ENCODE data around the gene ADGRA3. TPM values are rescaled to one million over a fixed set of nuclear protein-coding genes. Genes with fewer than 3 reads are reported as not detected.

ADGRA3 gene
- total and polyA plus RNA-seq, 2 experiments from 2014 or later = 16.2 to 73.9 TPM

DNA sequence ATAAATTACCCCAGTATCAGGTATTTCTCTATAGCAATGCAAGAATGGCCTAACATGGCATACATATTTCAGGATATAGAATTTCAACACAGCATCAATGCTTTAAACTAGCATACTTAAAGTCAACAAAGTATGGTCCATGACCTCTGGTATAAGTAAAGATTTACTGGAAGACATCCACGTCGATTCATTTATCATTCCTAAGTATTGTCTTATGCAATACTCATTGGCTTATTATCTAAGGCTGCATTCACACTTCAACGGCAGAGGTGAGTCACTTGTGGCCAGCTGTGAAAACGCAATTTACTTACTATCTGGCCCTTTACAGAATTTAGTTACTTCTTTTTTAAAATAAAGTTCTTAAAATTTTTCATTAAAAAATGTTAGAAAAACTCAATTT, 42.6 kb downstream of the ADGRA3 start:
- H3K4me3 ChIP-seq = no peak overlapping the region

DNA sequence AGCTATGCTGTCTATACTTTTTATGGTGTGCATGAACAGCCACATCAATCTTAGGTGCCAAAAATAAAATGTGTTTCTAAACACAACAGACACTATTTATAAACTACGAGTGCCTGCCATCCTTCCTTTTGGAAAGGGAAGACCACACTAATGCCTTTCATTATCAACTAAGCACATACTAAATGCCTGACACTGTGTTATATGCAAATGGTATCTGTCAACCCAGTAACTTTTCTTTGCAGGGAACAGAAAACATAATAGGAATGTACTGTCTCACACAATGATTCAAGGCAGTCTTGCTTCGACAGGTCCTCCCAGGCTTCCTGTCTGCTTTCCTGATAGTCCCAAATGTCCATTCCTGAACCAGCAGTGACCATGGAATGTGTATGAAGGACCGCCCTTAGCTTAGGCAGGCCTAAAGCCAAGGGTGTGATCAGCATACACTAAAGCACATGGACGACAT, 43.8 kb downstream of the ADGRA3 start:
- no peaks in the 10 kb centered on the region for H3K27me3 ChIP-seq (ENCODE audit: insufficient read depth)
- Mint-ChIP-seq H3K27me3 (ENCODE audit: insufficient read depth, low read depth, poor library complexity) (no peaks in the 10 kb centered on the region), H3K27ac (no peak overlapping the region), H3K9me3 (no peaks in the 10 kb centered on the region), H3K4me1 (peaks cover 20% of the 10 kb centered on the region), H3K36me3 (ENCODE audit: low read depth) (peaks cover 38% of the 10 kb centered on the region), H3K4me3 (no peak overlapping the region)
- ATAC-seq (no peak), DNase-seq (ENCODE audit: low spot score) (no peak)
- H3K27ac ChIP-seq (ENCODE audit: low read depth) = no peak overlapping the region
- no peaks in the 10 kb centered on the region; the same call in 1 of the 2 replicates for H3K9me2 ChIP-seq (ENCODE audit: insufficient read depth)
- H3K36me3 ChIP-seq (ENCODE audit: insufficient read depth) = peaks cover 4% of the 10 kb centered on the region; the same call in 1 of the 2 replicates
- H3K79me2 ChIP-seq (replicated peaks; ENCODE audit: insufficient read depth) = peaks cover 46% of the 10 kb centered on the region
- no peak overlapping the region for H3K4me3 ChIP-seq
- H3K4me1 ChIP-seq (ENCODE audit: insufficient read depth) = peaks cover 16% of the 10 kb centered on the region
- 0 out of 2 replicates have a peak, but pooled peaks cover 12% of the 10 kb centered on the region for H4K20me1 ChIP-seq (replicated peaks; ENCODE audit: insufficient read depth)
- no peak overlapping the region for H2AFZ ChIP-seq
- no peaks in the 10 kb centered on the region for H3F3A ChIP-seq (replicated peaks; ENCODE audit: low read depth)
- no peak overlapping the region for H3K4me2 ChIP-seq
- TF ChIP-seq EZH2phosphoT487 (IDR thresholded peaks at IDR 0.05; ENCODE audit: unreplicated experiment) (no peak), NANOG (IDR thresholded peaks at IDR 0.05; ENCODE audit: borderline replicate concordance) (no peak), ZNF114 (CRISPR knock-in tag; IDR thresholded peaks at IDR 0.05) (no peak), CTCF (conservative IDR thresholded peaks at IDR 0.05; ENCODE audit: low read depth in 2 of 2) (no peak), STAT1 (IDR thresholded peaks at IDR 0.05; ENCODE audit: unreplicated experiment) (no peak), REST (IDR thresholded peaks at IDR 0.05; ENCODE audit: unreplicated experiment) (no peak), CREB1 (CRISPR knock-in tag; IDR thresholded peaks at IDR 0.05; ENCODE audit: low read depth) (no peak)
- TF ChIP-seq, protein P1, sequence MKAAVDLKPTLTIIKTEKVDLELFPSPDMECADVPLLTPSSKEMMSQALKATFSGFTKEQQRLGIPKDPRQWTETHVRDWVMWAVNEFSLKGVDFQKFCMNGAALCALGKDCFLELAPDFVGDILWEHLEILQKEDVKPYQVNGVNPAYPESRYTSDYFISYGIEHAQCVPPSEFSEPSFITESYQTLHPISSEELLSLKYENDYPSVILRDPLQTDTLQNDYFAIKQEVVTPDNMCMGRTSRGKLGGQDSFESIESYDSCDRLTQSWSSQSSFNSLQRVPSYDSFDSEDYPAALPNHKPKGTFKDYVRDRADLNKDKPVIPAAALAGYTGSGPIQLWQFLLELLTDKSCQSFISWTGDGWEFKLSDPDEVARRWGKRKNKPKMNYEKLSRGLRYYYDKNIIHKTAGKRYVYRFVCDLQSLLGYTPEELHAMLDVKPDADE (IDR thresholded peaks at IDR 0.05) = no peak

More for the DNA sequence above, 42.6 kb downstream of the ADGRA3 start:
- Histone ChIP-seq H3K9me2 (ENCODE audit: insufficient read depth) (no peaks in the 10 kb centered on the region; the same call in 1 of the 2 replicates), H3K36me3 (ENCODE audit: insufficient read depth) (peaks cover 4% of the 10 kb centered on the region; the same call in 1 of the 2 replicates), H3K27ac (ENCODE audit: low read depth) (no peak overlapping the region), H3F3A (replicated peaks; ENCODE audit: low read depth) (no peaks in the 10 kb centered on the region), H3K27me3 (ENCODE audit: insufficient read depth) (no peaks in the 10 kb centered on the region), H3K4me2 (no peak overlapping the region), H3K4me1 (ENCODE audit: insufficient read depth) (peaks cover 16% of the 10 kb centered on the region), H4K20me1 (replicated peaks; ENCODE audit: insufficient read depth) (0 out of 2 replicates have a peak, but pooled peaks cover 4% of the 10 kb centered on the region), H2AFZ (no peak overlapping the region), H3K79me2 (replicated peaks; ENCODE audit: insufficient read depth) (peaks cover 33% of the 10 kb centered on the region)
- no peak for ATAC-seq
- DNase-seq (ENCODE audit: low spot score) = no peak
- peaks cover 20% of the 10 kb centered on the region for H3K4me1 Mint-ChIP-seq
- no peak overlapping the region for H3K4me3 Mint-ChIP-seq
- no peaks in the 10 kb centered on the region for H3K9me3 Mint-ChIP-seq
- TF ChIP-seq, protein P1 (IDR thresholded peaks at IDR 0.05) = no peak
- H3K36me3 Mint-ChIP-seq (ENCODE audit: low read depth) = peaks cover 36% of the 10 kb centered on the region
- no peaks in the 10 kb centered on the region for H3K27me3 Mint-ChIP-seq (ENCODE audit: insufficient read depth, low read depth, poor library complexity)
- no peak overlapping the region for H3K27ac Mint-ChIP-seq

All from GM23338 (cell line).